Measurements from ENCODE around the gene STXBP5.

GRCh38 chr6:147177286-147177685, 26.9 kb upstream of the STXBP5 start:
- TF ChIP-seq CTCF (IDR thresholded peaks at IDR 0.05), result no peak
- TF ChIP-seq POLR2A (IDR thresholded peaks at IDR 0.05), result no peak
